Epithelial cell of prostate (primary cell): Measurements from ENCODE around the gene TBX20.
"Not testable (repeated sequence)": the region's sequence is repeated elsewhere in the genome, so short reads cannot be mapped to it uniquely, and the experiment has no call there.

Source experiments
- DNase-seq: peaks from one replicate; pipeline ENCODE4 v3.0.0-alpha.2; 2011; ENCODE audit warnings: low read depth, low spot score
- H3K27ac ChIP-seq: fragments of 450-650 bp; 2 replicates; pipeline ENCODE4 v1.5.1; 2017; ENCODE audit warnings: mild to moderate bottlenecking

The TBX20 gene

GRCh38 chr7:35229116-35229780, 24.7 kb downstream of the TBX20 start:
- DNase-seq, H3K27ac ChIP-seq: not testable (repeated sequence)

GRCh38 chr7:35228496-35229051, 25.3 kb downstream of the TBX20 start:
- DNase-seq, H3K27ac ChIP-seq: not testable (repeated sequence)

- not testable (repeated sequence) for H3K27ac ChIP-seq, DNase-seq
These were observed 26.5 kb downstream of the TBX20 start for GRCh38 chr7:35227438-35227837.

GRCh38 chr7:35222445-35222844, 31.5 kb downstream of the TBX20 start:
- not testable (repeated sequence) for DNase-seq

GRCh38 chr7:35220176-35220575, 33.7 kb downstream of the TBX20 start:
- H3K27ac ChIP-seq, DNase-seq: not testable (repeated sequence)

More at GRCh38 chr7:35222445-35222844, 31.5 kb downstream of the TBX20 start:
- not testable (repeated sequence) for H3K27ac ChIP-seq

GRCh38 chr7:35216033-35216432, 37.9 kb downstream of the TBX20 start:
- H3K27ac ChIP-seq, DNase-seq: not testable (repeated sequence)

GRCh38 chr7:35215063-35215462, 38.8 kb downstream of the TBX20 start:
- not testable (repeated sequence) for H3K27ac ChIP-seq, DNase-seq

GRCh38 chr7:35206924-35207323, 47.0 kb downstream of the TBX20 start:
- not testable (repeated sequence) for H3K27ac ChIP-seq, DNase-seq

- H3K27ac ChIP-seq, DNase-seq: not testable (repeated sequence)
These were observed 49.0 kb downstream of the TBX20 start for GRCh38 chr7:35204850-35205249.

GRCh38 chr7:35204031-35204430, 49.9 kb downstream of the TBX20 start:
- DNase-seq, H3K27ac ChIP-seq: not testable (repeated sequence)

GRCh38 chr7:35202353-35202752, 51.5 kb downstream of the TBX20 start:
- not testable (repeated sequence) for DNase-seq, H3K27ac ChIP-seq

- not testable (repeated sequence) for H3K27ac ChIP-seq, DNase-seq
These were observed 53.7 kb downstream of the TBX20 start for GRCh38 chr7:35200170-35200569.

GRCh38 chr7:35198370-35199140, 55.3 kb downstream of the TBX20 start:
- DNase-seq, result not testable (repeated sequence)

GRCh38 chr7:35191571-35191970, 62.3 kb downstream of the TBX20 start:
- H3K27ac ChIP-seq, DNase-seq: not testable (repeated sequence)

More at GRCh38 chr7:35198370-35199140, 55.3 kb downstream of the TBX20 start:
- not testable (repeated sequence) for H3K27ac ChIP-seq

- H3K27ac ChIP-seq, result not testable (repeated sequence)
These were observed 63.6 kb downstream of the TBX20 start for GRCh38 chr7:35190146-35190773.

GRCh38 chr7:35186751-35187150, 67.1 kb downstream of the TBX20 start:
- H3K27ac ChIP-seq, DNase-seq: not testable (repeated sequence)

More at GRCh38 chr7:35190146-35190773, 63.6 kb downstream of the TBX20 start:
- not testable (repeated sequence) for DNase-seq

GRCh38 chr7:35185908-35186731, 67.8 kb downstream of the TBX20 start:
- DNase-seq, result no peak
- no peak overlapping the region for H3K27ac ChIP-seq

GRCh38 chr7:35185578-35185907, 68.4 kb downstream of the TBX20 start:
- not testable (repeated sequence) for DNase-seq, H3K27ac ChIP-seq

- H3K27ac ChIP-seq, DNase-seq: not testable (repeated sequence)
These were observed 68.9 kb downstream of the TBX20 start for GRCh38 chr7:35184961-35185360.
